Measurements from ENCODE around the gene PTBP3.

PTBP3 gene

DNA sequence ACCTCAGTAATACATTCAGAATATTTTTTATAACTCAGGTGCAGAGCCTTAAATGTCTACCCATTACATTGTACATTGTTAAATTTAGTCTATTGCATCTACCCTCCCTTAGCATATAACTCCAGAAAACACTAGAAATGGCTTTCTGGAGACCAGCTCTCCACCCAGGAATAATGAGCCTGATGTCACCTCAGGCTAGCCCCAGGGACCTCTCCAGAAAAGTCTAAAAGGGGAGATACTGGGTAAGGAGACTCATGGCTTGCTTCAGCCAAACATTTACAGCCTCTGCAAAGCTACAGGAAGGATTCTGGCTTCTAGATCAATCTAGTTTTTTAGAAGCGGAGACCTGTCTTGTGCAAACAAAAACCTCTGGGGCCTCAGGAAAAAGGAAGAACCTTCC is 144.5 kb downstream of the PTBP3 start:
- DNase-seq (ENCODE audit: low spot score): no peak
- TF ChIP-seq, protein P1, sequence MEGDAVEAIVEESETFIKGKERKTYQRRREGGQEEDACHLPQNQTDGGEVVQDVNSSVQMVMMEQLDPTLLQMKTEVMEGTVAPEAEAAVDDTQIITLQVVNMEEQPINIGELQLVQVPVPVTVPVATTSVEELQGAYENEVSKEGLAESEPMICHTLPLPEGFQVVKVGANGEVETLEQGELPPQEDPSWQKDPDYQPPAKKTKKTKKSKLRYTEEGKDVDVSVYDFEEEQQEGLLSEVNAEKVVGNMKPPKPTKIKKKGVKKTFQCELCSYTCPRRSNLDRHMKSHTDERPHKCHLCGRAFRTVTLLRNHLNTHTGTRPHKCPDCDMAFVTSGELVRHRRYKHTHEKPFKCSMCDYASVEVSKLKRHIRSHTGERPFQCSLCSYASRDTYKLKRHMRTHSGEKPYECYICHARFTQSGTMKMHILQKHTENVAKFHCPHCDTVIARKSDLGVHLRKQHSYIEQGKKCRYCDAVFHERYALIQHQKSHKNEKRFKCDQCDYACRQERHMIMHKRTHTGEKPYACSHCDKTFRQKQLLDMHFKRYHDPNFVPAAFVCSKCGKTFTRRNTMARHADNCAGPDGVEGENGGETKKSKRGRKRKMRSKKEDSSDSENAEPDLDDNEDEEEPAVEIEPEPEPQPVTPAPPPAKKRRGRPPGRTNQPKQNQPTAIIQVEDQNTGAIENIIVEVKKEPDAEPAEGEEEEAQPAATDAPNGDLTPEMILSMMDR (IDR thresholded peaks at IDR 0.05): no peak

DNA sequence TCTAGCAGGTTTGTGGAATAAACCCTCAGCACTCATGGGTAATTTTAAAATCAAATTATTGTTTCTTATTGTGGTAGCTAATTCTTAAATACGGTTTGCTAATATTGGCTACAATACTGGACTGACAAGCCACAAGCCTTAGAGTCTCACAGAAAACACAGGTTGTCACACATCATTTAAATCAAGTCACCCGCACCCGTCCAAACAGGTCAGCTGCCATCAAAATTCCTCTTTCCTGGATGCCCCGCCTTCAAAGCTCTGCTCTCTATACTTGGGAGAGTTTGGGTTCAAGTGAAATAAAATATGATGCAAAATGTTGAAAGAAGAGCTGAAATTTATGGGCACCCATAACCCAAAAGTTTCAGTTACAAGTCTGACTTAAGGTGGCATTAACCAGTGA is 146.0 kb downstream of the PTBP3 start:
- TF ChIP-seq, protein P1 (IDR thresholded peaks at IDR 0.05): no peak
- no peak for DNase-seq (ENCODE audit: low spot score)
- H3K4me3 ChIP-seq: no peak overlapping the region
- no peak overlapping the region for H3K27ac ChIP-seq

More for the DNA sequence above, 144.5 kb downstream of the PTBP3 start:
- Histone ChIP-seq H3K27ac (no peak overlapping the region), H3K4me3 (no peak overlapping the region)

DNA sequence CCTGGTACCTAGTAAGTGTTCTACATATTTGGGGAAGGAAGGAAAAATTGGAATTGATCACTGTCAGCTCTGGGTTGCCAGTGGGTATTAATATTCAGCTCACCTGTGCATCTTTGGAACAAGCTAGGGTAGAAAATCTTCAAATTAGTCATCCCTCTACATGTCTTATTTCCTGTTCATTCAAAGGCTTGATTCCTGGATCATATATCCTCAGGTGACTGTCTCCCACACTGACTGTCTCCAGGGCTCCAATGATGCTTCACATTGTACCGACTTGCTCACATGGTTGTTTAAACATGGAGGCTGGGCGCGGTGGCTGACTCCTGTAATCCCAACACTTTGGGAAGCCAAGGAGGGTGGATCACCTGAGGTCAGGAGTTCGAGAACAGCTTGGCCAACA is 146.7 kb downstream of the PTBP3 start:
- no peak overlapping the region for H3K4me3 ChIP-seq
- no peak for DNase-seq (ENCODE audit: low spot score)
- no peak overlapping the region for H3K27ac ChIP-seq
- TF ChIP-seq, protein P1 (IDR thresholded peaks at IDR 0.05): no peak

DNA sequence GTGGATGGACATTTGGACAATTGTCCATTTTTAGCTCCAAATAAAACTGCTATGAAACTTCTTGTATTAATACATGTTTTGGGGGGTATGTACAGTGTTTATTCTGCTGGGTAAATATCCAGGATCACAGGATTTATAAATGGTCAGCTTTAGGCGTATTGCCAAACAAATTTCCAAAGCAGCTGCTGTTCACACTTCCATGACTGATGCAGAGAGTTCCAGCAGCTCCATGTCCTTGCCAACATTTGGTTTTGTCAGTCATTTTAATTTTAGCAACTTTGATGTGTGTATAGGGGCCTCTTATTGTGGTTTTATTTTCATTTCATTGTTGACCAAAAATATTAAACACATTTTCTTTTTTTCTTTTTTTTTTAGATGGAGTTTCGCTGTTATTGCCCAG is 148.5 kb downstream of the PTBP3 start:
- no peak overlapping the region for H3K27ac ChIP-seq
- no peak overlapping the region for H3K4me3 ChIP-seq
- no peak for DNase-seq (ENCODE audit: low spot score)
- TF ChIP-seq, protein P1 (IDR thresholded peaks at IDR 0.05): no peak

DNA sequence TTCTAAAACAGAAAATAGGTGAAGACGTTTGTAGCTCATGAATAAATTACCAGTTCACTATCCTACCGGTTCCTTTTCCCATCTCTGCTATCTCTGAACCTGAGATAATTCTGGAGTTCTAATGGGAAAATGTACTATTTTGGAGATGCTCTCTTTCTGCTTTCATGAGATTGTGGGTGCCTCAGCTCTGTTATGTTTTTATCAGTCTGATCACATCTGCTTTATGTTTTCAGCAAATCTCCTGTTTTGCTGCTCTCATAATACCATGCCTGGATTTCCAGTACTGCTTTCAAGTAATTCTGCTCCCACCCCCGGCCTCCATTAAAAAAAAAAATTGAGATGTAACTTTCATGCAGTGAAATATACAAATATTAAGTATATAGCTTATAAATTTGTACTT is 149.2 kb downstream of the PTBP3 start:
- TF ChIP-seq, protein P1 (IDR thresholded peaks at IDR 0.05): no peak

DNA sequence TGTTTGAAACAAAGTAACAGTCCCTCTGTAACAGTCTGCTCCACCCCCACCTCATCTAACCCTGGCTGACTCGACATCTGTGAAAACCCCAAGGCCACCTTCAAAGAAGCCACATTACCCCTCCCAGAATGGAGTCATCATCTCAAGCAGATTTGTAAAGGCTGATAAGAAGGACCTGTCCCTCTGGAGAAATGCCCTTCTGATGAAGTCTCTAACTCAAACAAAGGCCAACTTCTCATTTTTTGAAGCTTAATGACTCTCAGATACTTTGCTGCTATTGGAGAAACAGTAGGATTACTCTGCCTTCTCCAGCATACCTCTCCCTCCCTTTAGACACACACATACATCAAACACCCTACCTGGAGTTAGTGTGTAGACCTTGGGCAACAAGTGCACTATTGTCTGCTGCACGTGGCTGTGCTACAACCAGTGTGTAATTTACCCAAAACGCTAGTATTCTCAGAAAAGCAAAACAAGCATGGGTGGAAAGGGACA is 153.0 kb downstream of the PTBP3 start:
- TF ChIP-seq, protein P1 (IDR thresholded peaks at IDR 0.05): no peak

More for the DNA sequence above, 149.2 kb downstream of the PTBP3 start:
- DNase-seq (ENCODE audit: low spot score): no peak
- no peak overlapping the region for H3K27ac ChIP-seq
- H3K4me3 ChIP-seq: no peak overlapping the region

DNA sequence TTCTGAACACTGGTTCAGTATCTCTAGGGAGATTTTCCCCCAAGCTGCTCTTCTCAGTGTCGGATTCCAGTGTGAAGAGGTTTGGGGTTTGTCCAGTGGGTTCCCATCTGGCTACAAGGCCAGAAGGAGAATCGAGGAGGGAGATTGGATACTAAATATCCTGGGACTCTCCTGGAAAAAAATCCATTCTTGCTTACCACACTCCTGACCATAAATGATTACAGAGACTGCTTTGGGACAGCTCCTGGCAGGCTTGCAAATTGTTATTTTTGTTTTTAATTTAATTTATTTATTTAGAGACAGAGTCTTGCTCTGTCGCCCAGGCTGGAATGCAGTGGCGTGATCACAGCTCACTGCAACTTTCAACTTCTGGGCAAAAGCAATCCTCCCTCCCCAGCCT is 153.6 kb downstream of the PTBP3 start:
- H3K27ac ChIP-seq: no peak overlapping the region
- H3K4me3 ChIP-seq: no peak overlapping the region
- no peak for DNase-seq (ENCODE audit: low spot score)
- TF ChIP-seq, protein P1 (IDR thresholded peaks at IDR 0.05): no peak

More for the DNA sequence above, 153.0 kb downstream of the PTBP3 start:
- DNase-seq (ENCODE audit: low spot score): no peak
- Histone ChIP-seq H3K4me3 (no peak overlapping the region), H3K27ac (no peak overlapping the region)

All from coronary artery (tissue), 2 donors.